GM21529 (cell line): ENCODE data around the gene TEAD3.

Source experiments
- ATAC-seq: cut with Tn5 transposase; IDR thresholded peaks from one replicate; pipeline ENCODE4 v1.9.1; 2021; ENCODE audit not compliant: unreplicated experiment

Gene TEAD3

GRCh38 chr6:35427435-35427834 is 69.4 kb downstream of the TEAD3 start:
- no peak for ATAC-seq

DNA sequence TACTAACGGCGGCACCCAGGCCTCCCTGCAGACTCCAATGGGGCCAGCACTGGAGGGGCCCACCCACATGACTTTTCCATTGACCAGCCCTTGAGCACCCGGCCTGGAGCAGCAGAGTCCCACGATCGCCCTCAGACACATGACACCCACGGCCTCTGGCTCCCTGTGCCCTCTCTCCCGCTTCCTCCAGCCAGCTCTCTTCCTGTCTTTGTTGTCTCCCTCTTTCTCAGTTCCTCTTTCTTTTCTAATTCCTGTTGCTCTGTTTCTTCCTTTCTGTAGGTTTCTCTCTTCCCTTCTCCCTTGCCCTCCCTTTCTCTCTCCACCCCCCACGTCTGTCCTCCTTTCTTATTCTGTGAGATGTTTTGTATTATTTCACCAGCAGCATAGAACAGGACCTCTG is 70.8 kb downstream of the TEAD3 start:
- ATAC-seq = no peak

DNA sequence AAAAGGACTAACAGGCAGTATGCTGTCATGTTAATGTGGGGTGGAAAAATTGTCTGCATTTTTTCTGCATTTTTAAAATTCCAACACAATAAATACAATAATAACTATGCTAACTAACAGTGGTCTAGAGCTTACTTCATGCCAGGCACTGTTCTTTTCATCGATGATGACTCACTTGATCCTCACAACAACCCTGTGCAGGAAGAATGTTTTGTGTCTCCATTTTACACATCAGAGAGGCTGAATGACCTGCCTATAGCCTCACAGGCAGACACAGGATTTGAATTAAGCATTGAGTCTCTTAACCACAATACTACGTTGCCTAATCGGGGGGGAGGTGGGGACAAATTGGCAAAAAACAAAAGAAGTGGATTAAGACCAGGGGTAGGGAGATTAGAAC is 71.6 kb downstream of the TEAD3 start:
- no peak for ATAC-seq
